HK-2 (cell line): Measurements from ENCODE around the gene PHPT1.
"Not testable (repeated sequence)": the region's sequence is repeated elsewhere in the genome, so short reads cannot be mapped to it uniquely, and the experiment has no call there.

ENCODE experiments used
- DNase-seq: peaks from one replicate; pipeline ENCODE4 v3.0.0-alpha.2; 2018; ENCODE audit not compliant: unreplicated experiment

The PHPT1 gene

GRCh38 chr9:136860529-136860928 is 11.3 kb downstream of the PHPT1 start:
- DNase-seq, result no peak

GRCh38 chr9:136860933-136861873 is 12.0 kb downstream of the PHPT1 start:
- DNase-seq, result no peak

DNA sequence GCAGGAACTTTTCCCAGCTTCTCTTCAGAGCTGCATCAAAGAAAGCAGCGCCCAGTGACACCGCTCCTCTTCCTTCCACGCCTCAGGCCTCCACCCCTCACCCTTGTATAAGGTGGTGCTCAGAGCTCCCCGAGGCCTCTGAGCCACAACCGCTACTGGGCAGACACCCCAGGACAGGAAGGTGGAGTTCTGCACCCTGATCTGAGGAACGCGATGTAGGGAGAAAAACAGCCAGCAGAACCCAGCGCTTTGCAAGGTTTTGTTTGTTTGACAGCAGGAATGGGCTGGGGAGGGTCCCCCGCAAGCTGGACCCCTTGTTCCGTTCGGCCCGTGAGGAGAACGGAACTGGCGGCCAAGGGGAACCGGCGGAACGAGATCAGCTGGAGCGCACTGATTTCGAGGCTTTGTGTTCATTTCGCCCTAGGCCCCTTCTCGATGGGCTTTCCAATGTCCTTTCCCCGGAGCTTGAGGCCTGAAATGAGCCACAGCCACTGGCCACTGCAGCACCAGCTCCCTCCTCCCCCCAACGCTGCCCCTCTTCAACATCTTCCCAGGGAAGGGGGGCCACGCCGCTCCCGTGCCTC is 12.8 kb downstream of the PHPT1 start:
- no peak for DNase-seq

DNA sequence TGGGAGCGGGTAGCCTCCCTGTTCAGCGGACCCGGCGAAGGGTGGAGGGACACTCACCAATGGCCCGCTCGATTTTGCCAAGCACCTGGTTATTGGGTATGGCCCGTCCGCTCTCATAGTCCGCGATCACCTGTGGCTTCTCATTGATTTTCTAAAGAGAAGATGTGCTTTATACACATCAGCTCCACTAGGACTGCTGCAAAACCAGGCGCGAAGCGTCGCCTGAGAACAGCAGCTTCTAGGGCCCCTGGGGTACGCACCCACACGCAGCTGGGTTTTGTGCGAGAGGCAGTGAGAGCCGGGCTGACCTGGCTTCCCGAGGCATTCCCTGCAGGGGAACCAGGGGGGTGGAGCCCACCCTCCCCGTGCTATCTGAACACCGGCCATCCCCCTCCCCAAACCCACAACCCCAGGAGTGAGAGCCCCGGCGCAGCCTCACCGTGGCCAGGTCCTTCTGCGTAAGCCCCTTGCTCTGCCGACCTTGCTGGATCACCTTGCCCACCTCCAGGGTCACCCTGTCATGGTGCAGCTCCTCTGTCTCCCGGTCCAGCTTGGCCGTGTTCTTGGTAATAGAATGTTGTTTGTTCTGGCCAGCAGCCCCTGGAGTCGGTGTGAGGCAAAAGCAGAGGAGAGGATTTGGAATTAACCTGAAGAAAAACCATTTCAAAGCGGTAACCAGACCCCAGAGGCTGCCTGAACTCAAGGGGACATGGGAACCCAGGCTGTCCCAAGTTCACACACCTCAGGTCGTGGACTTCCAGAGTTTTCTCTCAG is 13.8 kb downstream of the PHPT1 start:
- no peak for DNase-seq

- DNase-seq, result no peak
Measured at GRCh38 chr9:136863623-136864273, 14.5 kb downstream of the PHPT1 start.

DNA sequence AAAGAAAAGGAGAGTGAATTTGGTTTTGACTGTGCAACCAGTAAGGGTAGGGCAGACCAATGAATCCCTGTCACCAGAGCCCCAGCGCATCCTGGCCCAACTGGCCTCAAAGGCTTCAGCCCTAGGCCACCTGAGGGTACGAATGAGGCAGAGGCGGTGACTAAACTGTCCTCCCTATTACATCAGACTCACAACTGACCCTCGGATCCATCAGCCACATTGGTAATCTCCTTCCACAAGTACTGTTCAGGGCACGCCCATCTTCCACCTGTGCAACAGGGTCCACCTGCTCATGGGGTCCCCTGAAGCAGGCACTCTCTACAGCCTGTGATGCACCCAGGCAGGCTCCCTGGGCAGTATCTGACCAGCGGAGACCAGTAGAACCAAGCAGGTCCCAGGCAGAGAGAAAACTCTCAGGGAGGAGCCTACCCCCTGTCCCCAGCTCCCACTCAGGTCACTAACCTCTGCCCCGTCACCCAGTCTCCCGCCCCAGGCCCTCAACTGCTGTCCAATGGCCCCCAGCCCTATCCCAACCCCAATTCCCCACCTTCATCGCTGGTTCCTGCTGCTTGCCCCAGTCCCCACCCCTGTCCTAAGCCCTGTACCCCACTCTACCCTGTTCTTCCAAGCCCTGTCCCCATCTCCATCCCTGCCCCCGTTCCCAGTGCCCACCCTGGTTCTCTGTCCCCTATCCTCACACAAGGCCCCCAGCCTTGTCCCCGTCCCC is 16.0 kb downstream of the PHPT1 start:
- no peak for DNase-seq

GRCh38 chr9:136865768-136866103 is 16.5 kb downstream of the PHPT1 start:
- no peak for DNase-seq

DNA sequence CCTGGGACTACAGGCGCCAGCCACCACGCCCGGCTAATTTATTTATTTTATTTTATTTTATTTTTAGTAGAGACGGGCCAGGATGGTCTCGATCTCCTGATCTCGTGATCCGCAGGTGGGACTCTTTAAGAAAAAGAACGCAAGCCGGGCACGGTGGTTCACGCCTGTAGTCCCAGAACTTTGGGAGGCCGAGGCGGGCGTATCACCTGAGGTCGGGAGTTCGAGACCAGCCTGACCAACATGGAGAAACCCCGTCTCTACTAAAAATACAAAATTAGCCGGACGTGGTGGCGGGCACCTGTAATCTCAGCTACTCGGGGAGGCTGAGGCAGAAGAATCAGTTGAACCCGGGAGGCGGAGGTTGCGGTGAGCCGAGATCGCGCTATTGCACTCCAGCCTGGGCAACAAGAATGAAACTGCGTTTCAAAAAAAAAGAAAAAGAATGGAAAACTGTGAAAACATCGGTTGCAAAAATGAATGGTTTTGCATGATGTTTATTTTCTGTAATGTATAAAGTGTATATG is 17.8 kb downstream of the PHPT1 start:
- DNase-seq, result not testable (repeated sequence)

DNA sequence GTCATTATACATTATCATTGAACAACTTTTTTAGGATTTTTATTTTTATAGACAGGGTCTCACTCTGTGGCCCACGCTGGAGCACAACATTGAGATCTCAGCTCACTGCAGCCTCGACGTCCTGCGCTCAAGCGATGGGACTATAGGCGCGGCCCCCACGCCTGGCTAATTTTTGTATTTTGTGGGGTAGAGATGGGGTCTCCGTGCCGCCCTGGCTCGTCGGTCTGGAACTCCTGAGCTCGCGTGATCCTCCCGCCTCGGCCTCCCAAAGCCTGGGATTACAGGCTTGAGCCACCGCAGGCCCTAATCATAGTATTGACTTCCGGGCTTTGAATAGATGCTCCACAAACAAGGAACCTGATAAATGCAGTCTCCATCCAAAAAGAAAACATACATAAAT is 18.3 kb downstream of the PHPT1 start:
- DNase-seq, result no peak

GRCh38 chr9:136867917-136868316 is 18.7 kb downstream of the PHPT1 start:
- no peak for DNase-seq

GRCh38 chr9:136868644-136869043 is 19.4 kb downstream of the PHPT1 start:
- no peak for DNase-seq

GRCh38 chr9:136869611-136870010 is 20.4 kb downstream of the PHPT1 start:
- not testable (repeated sequence) for DNase-seq

- DNase-seq, result no peak
Measured at GRCh38 chr9:136875155-136875554, 25.9 kb downstream of the PHPT1 start.

- DNase-seq, result no peak
Measured at GRCh38 chr9:136876476-136876875, 27.3 kb downstream of the PHPT1 start.

- no peak for DNase-seq
Measured at GRCh38 chr9:136880651-136881050, 31.4 kb downstream of the PHPT1 start.

DNA sequence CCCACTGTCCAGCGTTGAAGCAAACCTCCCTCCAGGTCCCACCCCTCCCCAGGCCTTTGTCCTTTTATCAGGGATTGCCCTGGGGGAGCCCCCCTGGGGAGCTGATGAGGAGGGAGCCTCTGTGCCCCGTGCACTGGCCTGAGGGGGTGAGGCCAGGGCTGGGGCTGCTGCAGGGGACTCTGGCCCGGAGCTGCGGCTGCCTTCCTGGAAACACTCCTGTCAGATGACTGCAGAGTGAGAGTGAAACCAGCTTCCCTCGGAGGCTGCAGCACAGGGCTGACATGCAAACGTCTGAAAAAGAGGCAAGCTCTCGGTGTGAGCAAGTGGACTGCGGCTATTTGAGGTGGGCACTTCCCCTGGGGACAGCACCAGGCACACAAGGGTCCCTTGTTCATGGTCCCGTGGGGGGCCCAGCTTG is 32.5 kb downstream of the PHPT1 start:
- peak; percentile 51 for DNase-seq

DNA sequence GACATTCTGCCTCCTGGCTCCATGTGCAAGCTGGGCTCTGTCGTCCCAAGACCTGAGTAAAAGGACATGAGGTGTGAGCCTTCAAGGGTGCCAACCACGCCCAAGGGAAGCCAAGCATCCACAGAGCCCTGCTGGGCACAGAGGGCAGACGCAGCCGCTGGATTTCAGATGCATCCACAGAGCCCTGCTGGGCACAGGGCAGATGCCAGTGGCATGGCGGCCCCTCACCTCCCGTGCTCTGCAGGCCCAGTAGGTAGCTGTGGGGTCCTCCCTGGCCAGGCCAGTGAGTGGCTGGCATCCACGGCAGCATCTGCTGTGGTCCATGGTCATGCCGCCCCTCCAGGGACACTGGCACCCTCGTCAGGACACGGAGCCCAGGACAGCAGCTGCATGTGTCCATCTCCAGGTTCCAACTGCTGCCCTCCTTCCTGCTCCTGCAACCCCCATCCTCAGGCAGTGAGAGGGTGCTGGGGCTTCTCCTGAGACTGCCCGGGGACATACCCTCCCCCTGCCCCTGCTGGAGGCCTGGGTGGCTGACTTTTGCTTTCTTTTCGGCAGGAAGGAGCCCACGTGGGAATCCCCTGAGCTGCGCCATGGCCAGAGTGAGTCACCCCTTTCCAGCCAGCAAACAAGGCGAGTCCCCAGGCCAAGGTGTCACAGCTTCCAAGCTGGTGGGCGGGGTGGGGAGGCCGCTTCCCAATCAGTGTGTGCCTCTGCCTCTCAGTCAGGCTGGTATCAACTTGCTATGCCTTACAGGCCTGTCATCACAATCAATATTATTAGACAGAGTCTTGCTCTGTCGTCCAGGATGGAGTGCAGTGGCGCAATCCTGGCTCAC is 33.1 kb downstream of the PHPT1 start:
- peak; percentile 92 for DNase-seq

DNA sequence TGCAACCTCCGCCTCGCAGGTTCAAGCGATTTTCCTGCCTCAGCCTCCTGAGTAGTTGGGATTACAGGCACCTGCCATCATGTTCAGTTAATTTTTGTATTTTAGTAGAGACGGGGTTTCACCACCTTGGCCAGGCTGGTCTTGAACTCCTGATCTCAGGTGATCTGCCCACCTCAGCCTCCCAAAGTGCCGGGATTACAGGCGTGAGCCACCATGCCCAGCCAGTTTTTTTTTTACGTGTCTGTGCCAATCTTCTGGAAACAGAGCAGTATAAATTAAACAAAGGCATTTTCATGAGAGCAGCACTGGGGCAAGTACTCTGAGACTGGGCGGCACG is 33.7 kb downstream of the PHPT1 start:
- not testable (repeated sequence) for DNase-seq

DNA sequence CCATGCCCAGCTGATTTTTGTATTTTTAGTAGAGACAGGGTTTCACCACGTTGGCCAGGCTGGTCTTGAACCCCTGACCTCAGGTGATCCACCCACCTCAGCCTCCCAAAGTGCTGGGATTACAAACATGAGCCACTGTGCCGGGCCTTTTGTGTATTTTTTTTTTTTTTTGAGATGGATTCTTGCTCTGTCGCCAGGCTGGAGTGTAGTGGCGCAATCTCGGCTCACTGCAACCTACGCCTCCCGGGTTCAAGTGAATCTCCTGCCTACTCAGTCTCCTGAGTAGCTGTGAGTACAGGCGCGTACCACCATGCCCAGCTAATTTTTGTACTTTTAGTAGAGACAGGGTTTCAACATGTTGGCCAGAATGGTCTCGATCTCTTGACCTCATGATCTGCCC is 34.5 kb downstream of the PHPT1 start:
- DNase-seq, result not testable (repeated sequence)

GRCh38 chr9:136885950-136886578 is 36.9 kb downstream of the PHPT1 start, which contains the start of gene TRAF2:
Gene TRAF2 (plus strand): TSS chr9:136886516. CDS start chr9:136898741, 12,225 bp downstream.
- DNase-seq, result peak; percentile 99
